ENCODE data around the gene METTL17.
A peak's percentile ranks its signal among the peaks of the same experiment; 100 is the strongest.
"Not testable (repeated sequence)": the region's sequence is repeated elsewhere in the genome, so short reads cannot be mapped to it uniquely, and the experiment has no call there.

The METTL17 gene

GRCh38 chr14:21037156-21037555 is 47.4 kb downstream of the METTL17 start:
- H3K27ac ChIP-seq, result no peak overlapping the region
- TF ChIP-seq CTCF (IDR thresholded peaks at IDR 0.05) (no peak), ZFX (IDR thresholded peaks at IDR 0.05; ENCODE audit: borderline replicate concordance) (no peak)

- no peak overlapping the region for H3K27ac ChIP-seq
- TF ChIP-seq ZFX (IDR thresholded peaks at IDR 0.05; ENCODE audit: borderline replicate concordance) (no peak), CTCF (IDR thresholded peaks at IDR 0.05) (no peak)
Measured at GRCh38 chr14:21038441-21039422, 49.0 kb downstream of the METTL17 start.

GRCh38 chr14:21039585-21040369 is 50.0 kb downstream of the METTL17 start:
- TF ChIP-seq ZFX (IDR thresholded peaks at IDR 0.05; ENCODE audit: borderline replicate concordance), result no peak
- TF ChIP-seq CTCF (IDR thresholded peaks at IDR 0.05), result peak; percentile 65
- no peak overlapping the region for H3K27ac ChIP-seq

- TF ChIP-seq CTCF (IDR thresholded peaks at IDR 0.05) (0 out of 2 replicates have a peak, but pooled peaks have one; percentile 12), ZFX (IDR thresholded peaks at IDR 0.05; ENCODE audit: borderline replicate concordance) (no peak)
- H3K27ac ChIP-seq, result no peak overlapping the region
Measured at GRCh38 chr14:21040370-21040925, 50.7 kb downstream of the METTL17 start.

GRCh38 chr14:21040941-21041340 is 51.2 kb downstream of the METTL17 start:
- H3K27ac ChIP-seq, result not testable (repeated sequence)

- TF ChIP-seq CTCF (IDR thresholded peaks at IDR 0.05) (no peak), ZFX (IDR thresholded peaks at IDR 0.05; ENCODE audit: borderline replicate concordance) (no peak)
Measured at GRCh38 chr14:21041676-21042433, 52.1 kb downstream of the METTL17 start, which contains the start of gene RNASE7. Gene RNASE7, plus strand, starts transcription at chr14:21042362. Its CDS starts 631 bp downstream, at chr14:21042993.

GRCh38 chr14:21042918-21043317 is 53.1 kb downstream of the METTL17 start:
- TF ChIP-seq CTCF (IDR thresholded peaks at IDR 0.05) (no peak), ZFX (IDR thresholded peaks at IDR 0.05; ENCODE audit: borderline replicate concordance) (no peak)
- H3K27ac ChIP-seq, result no peak overlapping the region

More at GRCh38 chr14:21041676-21042433, 52.1 kb downstream of the METTL17 start, which contains the start of gene RNASE7:
- no peak within 1 kb of the TSS for H3K27ac ChIP-seq

Data from 22Rv1 (cell line).